ENCODE data around the gene DPP6. TPM values are rescaled to one million over a fixed set of nuclear protein-coding genes. Genes with fewer than 3 reads are reported as not detected.

The DPP6 gene
- total and polyA plus RNA-seq, 9 of the 15 experiments (the other 6 are each of a cell fraction or from before 2014, with no cell fraction given): not detected

- H3K9ac ChIP-seq (ENCODE audit: insufficient read depth in 1 of 2, low read depth in 2 of 2, low read length in 2 of 2): no peak overlapping the region
- H3K27me3 ChIP-seq (ENCODE audit: control insufficient read depth in 2 of 2, insufficient read depth in 2 of 2, low read length in 2 of 2): peaks cover 0 to 27% of the 10 kb centered on the region in 2 experiments; a peak in 3 of 5 replicates
- in situ Hi-C loops (cut with MboI) (no loop called here), intact Hi-C loops (cut with micrococcal nuclease) (no loop called here)
- under 1% methylated on average over 11 of the region's 11 CpGs for WGBS (ENCODE audit: insufficient coverage, low coverage, missing lambda C conversion rate)
- FAIRE-seq: no peak
- H3K9me1 ChIP-seq (ENCODE audit: control insufficient read depth, insufficient read depth, low read length): no peaks in the 10 kb centered on the region
- no peak overlapping the region for H3K4me3 ChIP-seq
- BruUV-seq (replicated peaks): no TSS peak
- no peak overlapping the region for H2AFZ ChIP-seq (ENCODE audit: low read depth, low read length)
- H3K9me3 ChIP-seq (replicated peaks; ENCODE audit: control insufficient read depth, insufficient read depth, low read depth, low read length): no peaks in the 10 kb centered on the region
- no peaks in the 10 kb centered on the region for H3K79me2 ChIP-seq (ENCODE audit: control insufficient read depth, insufficient read depth, low read length)
- H3K36me3 ChIP-seq (ENCODE audit: control insufficient read depth, insufficient read depth, low read length): no peaks in the 10 kb centered on the region
- no peaks in the 10 kb centered on the region for H3K4me1 ChIP-seq (replicated peaks in 1 of 2; ENCODE audit: control insufficient read depth in 2 of 2, insufficient read depth in 2 of 2, low read length in 2 of 2)
- H3K27ac ChIP-seq (ENCODE audit: extremely low read depth, low read depth, low read length): no peak overlapping the region
- no peak for DNase-seq (ENCODE audit: extremely low read depth in 1 of 4, low spot score in 3 of 4)
- ChIA-PET POLR2A (no interaction called here), CTCF (ENCODE audit: low intra/inter-chr PET ratio) (interaction anchor here (0.7 kb wide), 1 partner anchor 109 kb away, joined by 4 read pairs; no protein-coding TSS in a partner anchor)
- H3K4me2 ChIP-seq (ENCODE audit: insufficient read depth, low read length): no peak overlapping the region
- peaks cover 10% of the 10 kb centered on the region; the same call in 1 of the 2 replicates for H4K20me1 ChIP-seq (replicated peaks; ENCODE audit: control insufficient read depth, insufficient read depth, low read length)
- ATAC-seq: no peak
- TF ChIP-seq ATF4 (CRISPR knock-in tag; IDR thresholded peaks at IDR 0.05): no peak
- TF ChIP-seq CBFA2T3 (IDR thresholded peaks at IDR 0.05): no peak
- no peak for TF ChIP-seq MBD2 (IDR thresholded peaks at IDR 0.05; ENCODE audit: borderline replicate concordance, low read depth)
- no peak for TF ChIP-seq AFF1 (IDR thresholded peaks at IDR 0.05; ENCODE audit: low read depth in 1 of 2, partially characterized antibody in 2 of 2)
- TF ChIP-seq TRIM25 (IDR thresholded peaks at IDR 0.05; ENCODE audit: borderline replicate concordance): no peak
- no peak for TF ChIP-seq E2F3 (CRISPR knock-in tag; IDR thresholded peaks at IDR 0.05)
- TF ChIP-seq FOXJ2 (tag; IDR thresholded peaks at IDR 0.05): no peak
- TF ChIP-seq ZNF316 (IDR thresholded peaks at IDR 0.05): no peak
- TF ChIP-seq, protein P1, sequence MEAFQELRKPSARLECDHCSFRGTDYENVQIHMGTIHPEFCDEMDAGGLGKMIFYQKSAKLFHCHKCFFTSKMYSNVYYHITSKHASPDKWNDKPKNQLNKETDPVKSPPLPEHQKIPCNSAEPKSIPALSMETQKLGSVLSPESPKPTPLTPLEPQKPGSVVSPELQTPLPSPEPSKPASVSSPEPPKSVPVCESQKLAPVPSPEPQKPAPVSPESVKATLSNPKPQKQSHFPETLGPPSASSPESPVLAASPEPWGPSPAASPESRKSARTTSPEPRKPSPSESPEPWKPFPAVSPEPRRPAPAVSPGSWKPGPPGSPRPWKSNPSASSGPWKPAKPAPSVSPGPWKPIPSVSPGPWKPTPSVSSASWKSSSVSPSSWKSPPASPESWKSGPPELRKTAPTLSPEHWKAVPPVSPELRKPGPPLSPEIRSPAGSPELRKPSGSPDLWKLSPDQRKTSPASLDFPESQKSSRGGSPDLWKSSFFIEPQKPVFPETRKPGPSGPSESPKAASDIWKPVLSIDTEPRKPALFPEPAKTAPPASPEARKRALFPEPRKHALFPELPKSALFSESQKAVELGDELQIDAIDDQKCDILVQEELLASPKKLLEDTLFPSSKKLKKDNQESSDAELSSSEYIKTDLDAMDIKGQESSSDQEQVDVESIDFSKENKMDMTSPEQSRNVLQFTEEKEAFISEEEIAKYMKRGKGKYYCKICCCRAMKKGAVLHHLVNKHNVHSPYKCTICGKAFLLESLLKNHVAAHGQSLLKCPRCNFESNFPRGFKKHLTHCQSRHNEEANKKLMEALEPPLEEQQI (IDR thresholded peaks at IDR 0.05): no peak
- TF ChIP-seq ZNF384 (IDR thresholded peaks at IDR 0.05; ENCODE audit: low read depth, low read length): no peak
- TF ChIP-seq GABPA (tag; conservative IDR thresholded peaks at IDR 0.05; ENCODE audit: low read depth): no peak
These were observed 381.7 kb downstream of the DPP6 start for GRCh38 chr7:154433632-154434598.
